ENCODE measurements around the gene ART4.

Gene ART4

DNA sequence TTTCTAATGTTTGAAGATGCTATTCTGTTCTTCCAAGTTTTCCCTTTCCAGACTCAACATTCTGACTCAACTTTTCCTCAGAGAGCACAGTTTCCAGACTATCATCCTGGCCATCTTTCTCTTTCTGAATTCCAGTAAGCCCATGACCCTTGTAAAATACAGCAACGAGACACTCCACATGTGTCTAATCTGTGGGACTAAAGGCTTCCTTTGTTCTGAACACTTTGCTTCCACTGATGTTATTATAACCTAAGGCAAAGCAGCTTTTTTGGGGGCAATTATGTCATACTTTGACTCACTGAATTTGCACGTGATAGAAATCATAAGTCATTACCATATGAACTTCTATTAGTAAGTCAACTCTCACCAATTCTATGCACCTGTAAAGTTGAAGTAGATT lies 6.3 kb upstream of the ART4 start:
- Mint-ChIP-seq H3K36me3 (ENCODE audit: low read depth) (no peaks in the 10 kb centered on the region), H3K9me3 (no peaks in the 10 kb centered on the region), H3K4me3 (no peak overlapping the region), H3K4me1 (peaks cover 50% of the 10 kb centered on the region), H3K27ac (peak overlapping the region; percentile 32 to 76 (median 69)), H3K27me3 (ENCODE audit: low read depth) (no peaks in the 10 kb centered on the region)
- TF ChIP-seq, protein P1, sequence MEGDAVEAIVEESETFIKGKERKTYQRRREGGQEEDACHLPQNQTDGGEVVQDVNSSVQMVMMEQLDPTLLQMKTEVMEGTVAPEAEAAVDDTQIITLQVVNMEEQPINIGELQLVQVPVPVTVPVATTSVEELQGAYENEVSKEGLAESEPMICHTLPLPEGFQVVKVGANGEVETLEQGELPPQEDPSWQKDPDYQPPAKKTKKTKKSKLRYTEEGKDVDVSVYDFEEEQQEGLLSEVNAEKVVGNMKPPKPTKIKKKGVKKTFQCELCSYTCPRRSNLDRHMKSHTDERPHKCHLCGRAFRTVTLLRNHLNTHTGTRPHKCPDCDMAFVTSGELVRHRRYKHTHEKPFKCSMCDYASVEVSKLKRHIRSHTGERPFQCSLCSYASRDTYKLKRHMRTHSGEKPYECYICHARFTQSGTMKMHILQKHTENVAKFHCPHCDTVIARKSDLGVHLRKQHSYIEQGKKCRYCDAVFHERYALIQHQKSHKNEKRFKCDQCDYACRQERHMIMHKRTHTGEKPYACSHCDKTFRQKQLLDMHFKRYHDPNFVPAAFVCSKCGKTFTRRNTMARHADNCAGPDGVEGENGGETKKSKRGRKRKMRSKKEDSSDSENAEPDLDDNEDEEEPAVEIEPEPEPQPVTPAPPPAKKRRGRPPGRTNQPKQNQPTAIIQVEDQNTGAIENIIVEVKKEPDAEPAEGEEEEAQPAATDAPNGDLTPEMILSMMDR (IDR thresholded peaks at IDR 0.05; ENCODE audit: unreplicated experiment in 3 of 3) = no peak

DNA sequence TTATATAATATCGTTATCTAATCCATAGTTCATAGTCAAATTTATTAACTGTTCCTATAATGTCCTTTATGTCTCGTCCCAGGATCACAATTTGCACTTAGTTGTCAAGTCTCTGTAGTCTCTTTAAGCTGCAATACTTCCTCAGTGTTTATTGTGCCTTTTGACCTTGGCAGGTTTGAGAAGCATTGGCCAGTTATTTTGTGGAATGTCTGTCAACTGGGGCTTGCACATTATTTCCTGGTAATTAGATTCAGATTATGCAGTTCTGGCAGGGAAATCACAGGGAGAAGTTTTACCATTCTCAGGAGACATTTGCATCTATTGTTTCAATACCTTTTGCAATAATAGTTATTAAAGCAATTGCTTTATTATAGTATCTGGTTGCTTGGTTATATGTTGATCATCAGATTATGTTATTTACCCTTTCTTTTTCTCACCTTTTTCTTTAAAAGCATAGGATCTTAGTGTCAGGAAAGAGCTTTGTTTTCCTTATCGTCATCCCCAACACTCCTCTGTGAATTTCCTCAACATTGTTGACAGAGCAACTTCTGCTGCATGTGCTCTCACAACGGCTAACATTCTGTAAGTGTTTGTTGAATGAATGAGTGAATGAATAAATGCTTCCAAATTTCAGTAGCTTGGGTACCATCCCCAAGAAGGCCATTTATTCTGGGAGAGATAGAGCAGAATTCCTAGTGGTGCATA lies 3.7 kb upstream of the ART4 start:
- Mint-ChIP-seq H3K4me3 (no peak overlapping the region), H3K4me1 (peaks cover 41% of the 10 kb centered on the region), H3K27me3 (ENCODE audit: low read depth) (no peaks in the 10 kb centered on the region), H3K27ac (peak overlapping the region; percentile 20 to 69 (median 29)), H3K9me3 (no peaks in the 10 kb centered on the region), H3K36me3 (ENCODE audit: low read depth) (no peaks in the 10 kb centered on the region)
- TF ChIP-seq, protein P1 (IDR thresholded peaks at IDR 0.05; ENCODE audit: unreplicated experiment in 3 of 3) = no peak

DNA sequence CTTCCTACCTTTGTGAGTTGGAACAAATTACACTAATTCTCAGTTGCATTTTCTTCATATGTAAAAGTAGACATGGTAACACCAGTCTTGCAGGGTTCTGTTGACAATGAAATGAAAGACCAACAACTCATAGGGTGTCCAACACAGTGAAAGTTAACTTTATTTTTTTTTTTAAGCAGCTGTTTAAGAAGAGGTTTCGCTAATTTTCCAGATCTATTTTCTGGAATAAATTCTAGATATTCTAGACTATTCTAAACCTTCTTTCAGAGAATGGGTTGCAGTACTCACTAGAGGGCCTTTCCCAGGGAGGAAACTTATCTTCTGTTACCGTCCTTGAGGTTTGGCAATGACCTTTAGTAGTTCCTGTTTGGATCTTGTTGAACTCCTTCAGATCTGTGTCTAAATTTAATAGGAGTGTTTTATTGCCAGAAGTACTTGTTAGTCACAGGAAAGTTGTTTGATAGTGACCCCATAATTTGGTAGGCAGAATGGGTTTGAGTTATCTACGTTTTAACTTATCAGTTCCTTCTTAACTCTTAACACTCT lies 2.8 kb upstream of the ART4 start:
- Mint-ChIP-seq H3K27ac (peak overlapping the region in 1 of 3 experiments; percentile 69), H3K36me3 (ENCODE audit: low read depth) (no peaks in the 10 kb centered on the region), H3K4me1 (peaks cover 49% of the 10 kb centered on the region), H3K27me3 (ENCODE audit: low read depth) (no peaks in the 10 kb centered on the region), H3K4me3 (no peak overlapping the region), H3K9me3 (no peaks in the 10 kb centered on the region)
- TF ChIP-seq, protein P1 (IDR thresholded peaks at IDR 0.05; ENCODE audit: unreplicated experiment in 3 of 3) = no peak

DNA sequence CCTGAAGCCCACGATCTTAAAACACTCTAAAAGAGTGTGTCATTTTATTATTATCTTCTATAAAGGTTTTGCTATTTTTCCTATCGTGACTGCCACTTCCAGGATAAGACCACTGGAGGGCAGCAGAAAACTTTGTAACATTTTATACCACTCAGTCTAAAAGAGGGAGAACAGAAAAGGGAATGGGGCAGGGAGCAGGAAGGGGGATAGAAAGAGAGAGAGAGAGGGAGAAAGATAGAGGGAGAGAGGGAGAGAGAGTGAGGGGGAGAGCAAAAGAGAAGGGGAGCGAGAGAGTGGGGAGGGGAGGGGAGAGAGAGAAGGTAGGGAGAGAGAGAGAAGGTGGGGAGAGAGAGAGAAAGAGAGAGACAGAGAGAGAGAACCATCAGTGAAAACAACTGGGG lies 2.0 kb upstream of the ART4 start:
- Mint-ChIP-seq H3K36me3 (ENCODE audit: low read depth) (no peaks in the 10 kb centered on the region), H3K4me3 (no peak overlapping the region), H3K27ac (peak overlapping the region; percentile 11 to 75 (median 38)), H3K27me3 (ENCODE audit: low read depth) (no peaks in the 10 kb centered on the region), H3K4me1 (peaks cover 50% of the 10 kb centered on the region), H3K9me3 (no peaks in the 10 kb centered on the region)
- TF ChIP-seq, protein P1 (IDR thresholded peaks at IDR 0.05; ENCODE audit: unreplicated experiment in 3 of 3) = peak; percentile 65 to 69 (median 66)

DNA sequence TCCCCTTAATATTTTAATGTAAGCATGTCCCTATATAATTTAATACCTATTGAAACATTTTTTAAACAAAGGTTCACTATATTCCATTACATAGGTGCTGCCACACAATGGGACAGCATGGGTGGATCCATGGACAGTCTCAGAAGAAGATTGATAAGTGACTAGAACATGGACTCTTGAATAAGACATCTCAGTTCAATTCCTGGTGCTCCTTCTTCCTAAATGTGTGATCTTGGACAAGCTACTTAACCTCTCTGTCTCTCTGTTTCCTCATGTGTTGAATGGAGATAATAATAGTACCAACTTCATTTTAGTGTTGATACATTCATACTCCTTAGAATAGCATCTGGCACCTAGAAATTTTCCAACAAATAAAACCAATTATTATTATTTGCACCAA lies 1.1 kb upstream of the ART4 start:
- no peak overlapping the region for H3K4me3 Mint-ChIP-seq
- TF ChIP-seq, protein P1 (IDR thresholded peaks at IDR 0.05; ENCODE audit: unreplicated experiment in 3 of 3) = no peak
- H3K4me1 Mint-ChIP-seq = peaks cover 45% of the 10 kb centered on the region
- no peaks in the 10 kb centered on the region for H3K9me3 Mint-ChIP-seq
- H3K36me3 Mint-ChIP-seq (ENCODE audit: low read depth) = no peaks in the 10 kb centered on the region
- no peaks in the 10 kb centered on the region for H3K27me3 Mint-ChIP-seq (ENCODE audit: low read depth)
- H3K27ac Mint-ChIP-seq = no peak overlapping the region

DNA sequence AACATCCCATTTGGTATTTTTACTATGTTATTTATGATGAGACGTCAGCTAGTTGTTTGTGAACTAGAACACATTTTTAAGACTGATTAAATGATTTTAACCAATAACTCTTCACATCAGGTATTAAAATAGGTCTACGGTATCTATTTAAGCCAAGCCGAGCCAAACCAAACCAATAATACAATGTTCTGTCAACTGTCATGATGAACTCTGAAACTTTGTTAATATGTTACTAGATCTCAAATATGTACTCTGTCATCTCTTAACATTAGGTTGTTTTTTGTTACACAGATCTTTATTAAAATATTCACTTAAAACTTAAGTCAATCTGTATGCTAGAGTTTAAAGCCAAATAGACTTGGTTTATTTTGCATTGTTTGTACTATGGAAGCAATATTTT lies 1.0 kb downstream of the ART4 start:
- Mint-ChIP-seq H3K4me3 (no peak overlapping the region), H3K4me1 (peaks cover 26% of the 10 kb centered on the region), H3K9me3 (no peaks in the 10 kb centered on the region), H3K36me3 (ENCODE audit: low read depth) (no peaks in the 10 kb centered on the region), H3K27me3 (ENCODE audit: low read depth) (no peaks in the 10 kb centered on the region), H3K27ac (no peak overlapping the region)
- TF ChIP-seq, protein P1 (IDR thresholded peaks at IDR 0.05; ENCODE audit: unreplicated experiment in 3 of 3) = no peak

Data from nephron (organoid).